ENCODE data around the gene ATG2A. TPM values are rescaled to one million over a fixed set of nuclear protein-coding genes. Genes with fewer than 3 reads are reported as not detected.

Gene ATG2A
- total RNA-seq, 4 donors from 2014 or later = 19.9 to 28.7 (median 26.1) TPM

- intact Hi-C loops (cut with DNase I) = no loop called here
- H3K27me3 ChIP-seq = no peaks in the 10 kb centered on the region
- WGBS = 85% methylated on average over 8 of the region's 8 CpGs
- H3K27ac ChIP-seq (replicated peaks in 1 of 4) = peak overlapping the region in 3 of 4 donors; percentile 32 to 34 (median 34)
- DNase-seq (ENCODE audit: extremely low spot score) = no peak
- no peaks in the 10 kb centered on the region for H3K9me3 ChIP-seq
- TF ChIP-seq CTCF (IDR thresholded peaks at IDR 0.05) (no peak), POLR2AphosphoS5 (IDR thresholded peaks at IDR 0.05) (no peak), EP300 (IDR thresholded peaks at IDR 0.05) (no peak), POLR2A (IDR thresholded peaks at IDR 0.05; ENCODE audit: low read depth) (no peak)
- H3K4me1 ChIP-seq = peaks cover 21 to 42% (median 26%) of the 10 kb centered on the region in 4 donors
- H3K36me3 ChIP-seq = no peaks in the 10 kb centered on the region
- H3K4me3 ChIP-seq = no peak overlapping the region
Measured at GRCh38 chr11:64881476-64881875, 35.5 kb downstream of the ATG2A start.

- peaks cover 0 to 2% (median 0%) of the 10 kb centered on the region in 4 donors for H3K36me3 ChIP-seq
- 74% methylated on average over 14 of the region's 14 CpGs for WGBS
- TF ChIP-seq POLR2AphosphoS5 (IDR thresholded peaks at IDR 0.05) (peak in 1 of 2 donors; percentile 16), EP300 (IDR thresholded peaks at IDR 0.05) (no peak)
- peaks cover 32 to 53% (median 37%) of the 10 kb centered on the region in 4 donors for H3K4me1 ChIP-seq
- H3K9me3 ChIP-seq = no peaks in the 10 kb centered on the region
- intact Hi-C loops (cut with DNase I) = no loop called here
- no peak for DNase-seq (ENCODE audit: extremely low spot score)
- H3K27me3 ChIP-seq = no peaks in the 10 kb centered on the region
- no peak overlapping the region for H3K4me3 ChIP-seq
- peak overlapping the region; percentile 93 to 98 (median 94) for H3K27ac ChIP-seq (replicated peaks in 1 of 4)
Measured at GRCh38 chr11:64880240-64881001, 36.6 kb downstream of the ATG2A start.

GRCh38 chr11:64879244-64879900 lies 37.6 kb downstream of the ATG2A start:
- intact Hi-C loops (cut with DNase I) = no loop called here
- H3K27me3 ChIP-seq = no peaks in the 10 kb centered on the region
- WGBS = 14% methylated on average over 15 of the region's 16 CpGs
- DNase-seq (ENCODE audit: extremely low spot score) = no peak
- peak overlapping the region; percentile 93 to 98 (median 94) for H3K27ac ChIP-seq (replicated peaks in 1 of 4)
- H3K36me3 ChIP-seq = peaks cover 0 to 11% (median 2%) of the 10 kb centered on the region in 4 donors
- TF ChIP-seq POLR2A (IDR thresholded peaks at IDR 0.05; ENCODE audit: low read depth) = no peak
- TF ChIP-seq EP300 (IDR thresholded peaks at IDR 0.05) = no peak
- TF ChIP-seq CTCF (IDR thresholded peaks at IDR 0.05) = no peak
- TF ChIP-seq POLR2AphosphoS5 (IDR thresholded peaks at IDR 0.05) = no peak
- H3K4me3 ChIP-seq = peak overlapping the region; percentile 68 to 92 (median 86)
- H3K4me1 ChIP-seq = peaks cover 42 to 64% (median 47%) of the 10 kb centered on the region in 4 donors
- no peaks in the 10 kb centered on the region for H3K9me3 ChIP-seq

- intact Hi-C loops (cut with DNase I) = no loop called here
- peaks cover 49 to 71% (median 54%) of the 10 kb centered on the region in 4 donors for H3K4me1 ChIP-seq
- under 1% methylated on average over 47 of the region's 75 CpGs for WGBS
Measured at GRCh38 chr11:64878494-64879243, 38.3 kb downstream of the ATG2A start, which contains the start of gene EHD1. Gene EHD1, minus strand, starts transcription at chr11:64878621. Its CDS starts 157 bp downstream, at chr11:64878464.

More at GRCh38 chr11:64878494-64879243, 38.3 kb downstream of the ATG2A start, which contains the start of gene EHD1:
- peak within 1 kb of the TSS; percentile 68 to 92 (median 86) for H3K4me3 ChIP-seq
- H3K27ac ChIP-seq (replicated peaks in 1 of 4) = peak within 1 kb of the TSS; percentile 93 to 98 (median 94)
- peaks cover 0 to 18% (median 8%) of the 10 kb centered on the region in 4 donors for H3K36me3 ChIP-seq
- no peak for TF ChIP-seq EP300 (IDR thresholded peaks at IDR 0.05)
- TF ChIP-seq POLR2AphosphoS5 (IDR thresholded peaks at IDR 0.05) = peak; percentile 97 to 100
- peak; percentile 99 for TF ChIP-seq POLR2A (IDR thresholded peaks at IDR 0.05; ENCODE audit: low read depth)
- TF ChIP-seq CTCF (IDR thresholded peaks at IDR 0.05) = peak; percentile 26 to 45 (median 43)
- DNase-seq (ENCODE audit: extremely low spot score) = peak; percentile 100
- no peaks in the 10 kb centered on the region for H3K9me3 ChIP-seq
- H3K27me3 ChIP-seq = no peaks in the 10 kb centered on the region

Measured in esophagus muscularis mucosa (tissue), 4 donors.